OCI-LY7 (cell line): ENCODE measurements around the gene CCER1. TPM values are rescaled to one million over a fixed set of nuclear protein-coding genes. Genes with fewer than 3 reads are reported as not detected.

Experiments used
- BruUV-seq: library from RNA; stranded (reverse); fragments of 400-500 nt; replicated peaks from 2 replicates; lab custom pipeline; 2021; lab: Mats Ljungman, UMichigan
- CTCF ChIA-PET: fragments of 300-600 bp; sonication (Branson Sonifier 250); formaldehyde crosslinking; loops from one replicate; lab custom pipeline; 2022; ENCODE audit warnings: antibody characterized with exemption; ENCODE audit not compliant: unreplicated experiment; lab: Charles Lee
- POLR2A ChIA-PET: fragments of 300-600 bp; sonication (Branson Sonifier 250); formaldehyde crosslinking; loops from one replicate; lab custom pipeline; 2022; ENCODE audit warnings: antibody characterized with exemption; lab: Charles Lee
- DNase-seq: peaks from one replicate; pipeline ENCODE4 v3.0.0-alpha.2; 2015; ENCODE audit warnings: low spot score
- H2AFZ ChIP-seq: fragments of 200-600 bp; sonication (generic), shearing (Covaris generic); 2 replicates; pipeline ENCODE4 v1.6.1; 2014; ENCODE audit warnings: mild to moderate bottlenecking, antibody characterized with exemption, low read length, moderate library complexity
- H3K27ac ChIP-seq: fragments of 200-600 bp; sonication (generic); 2 replicates; pipeline ENCODE4 v1.5.1; 2014; ENCODE audit warnings: mixed run types, low read depth, mild to moderate bottlenecking, moderate library complexity, low read length, inconsistent platforms; ENCODE audit not compliant: poor library complexity, severe bottlenecking
- H3K36me3 ChIP-seq: fragments of 200-600 bp; sonication (generic); 2 replicates; pipeline ENCODE4 v1.6.1; 2014; ENCODE audit warnings: mild to moderate bottlenecking, antibody characterized with exemption, low read length, moderate library complexity, mixed read lengths; ENCODE audit not compliant: insufficient read depth
- H3K4me1 ChIP-seq: fragments of 200-600 bp; sonication (generic); 2 replicates; pipeline ENCODE4 v1.5.1; 2014; ENCODE audit warnings: mild to moderate bottlenecking, low read length; ENCODE audit not compliant: insufficient read depth, poor library complexity, severe bottlenecking
- H3K4me2 ChIP-seq: fragments of 200-600 bp; sonication (generic); 2 replicates; pipeline ENCODE4 v1.6.1; 2014; ENCODE audit warnings: mild to moderate bottlenecking, low read length
- H3K4me3 ChIP-seq: fragments of 200-600 bp; sonication (generic); 2 replicates; pipeline ENCODE4 v1.5.1; 2014; ENCODE audit warnings: mild to moderate bottlenecking, low read depth, low read length; ENCODE audit not compliant: poor library complexity, severe bottlenecking
- H3K79me2 ChIP-seq: fragments of 200-600 bp; sonication (generic); 2 replicates; pipeline ENCODE4 v1.6.1; 2016; ENCODE audit warnings: low read depth, mild to moderate bottlenecking, low read length, moderate library complexity, mixed read lengths; ENCODE audit not compliant: insufficient read depth
- H3K9me2 ChIP-seq: fragments of 200-600 bp; sonication (generic); 2 replicates; pipeline ENCODE4 v1.6.1; 2016; ENCODE audit warnings: mild to moderate bottlenecking, low read length, mixed read lengths; ENCODE audit not compliant: insufficient read depth
- H3K9me3 ChIP-seq: fragments of 200-600 bp; sonication (generic); 2 replicates; pipeline ENCODE4 v1.6.1; 2014; ENCODE audit warnings: mild to moderate bottlenecking, mixed run types, low read length, mixed read lengths
- H4K20me1 ChIP-seq: fragments of 200-600 bp; sonication (generic); 2 replicates; pipeline ENCODE4 v1.6.1; 2014; ENCODE audit warnings: mild to moderate bottlenecking, antibody characterized with exemption, low read length, moderate library complexity, mixed read lengths; ENCODE audit not compliant: insufficient read depth
- EZH2phosphoT487 ChIP-seq: fragments of 200-600 bp; sonication (generic); IDR thresholded peaks from 2 replicates; pipeline ENCODE4 v1.6.1; 2018; ENCODE audit warnings: low read depth, borderline replicate concordance, mild to moderate bottlenecking, mixed run types, antibody characterized with exemption, low read length, moderate library complexity, mixed read lengths
- intact Hi-C: fragments of 100-400 bp; cut with micrococcal nuclease; formaldehyde crosslinking; loops from one replicate; pipeline ENCODE4 v1.10.0; 2022; ENCODE audit not compliant: unreplicated experiment
- total RNA-seq, 2 experiments: library from RNA; depleted of rRNA in 1 of 2; stranded (reverse); fragments of >200 nt in 1 of 2; shearing (Covaris generic) in 1 of 2; gene quantifications; 2 replicates each; pipeline ENCODE4 v1.2.3, GENCODE V29; 2014 to 2022
- TF ChIP-seq, protein P1 (sequence below): fragments of 200-600 bp; sonication (generic); conservative IDR thresholded peaks from 2 replicates; pipeline ENCODE4 v1.5.1; 2014; ENCODE audit warnings: mild to moderate bottlenecking, antibody characterized with exemption, low read length, moderate library complexity, mixed read lengths

Gene CCER1
- total RNA-seq, 2 experiments from 2014 or later: not detected

GRCh38 chr12:90917431-90917830 is 37.5 kb downstream of the CCER1 start:
- Histone ChIP-seq H2AFZ (no peak overlapping the region), H3K36me3 (no peaks in the 10 kb centered on the region), H3K4me1 (no peaks in the 10 kb centered on the region), H3K79me2 (no peaks in the 10 kb centered on the region), H4K20me1 (no peaks in the 10 kb centered on the region), H3K9me2 (no peaks in the 10 kb centered on the region), H3K4me3 (no peak overlapping the region), H3K27ac (no peak overlapping the region), H3K4me2 (no peak overlapping the region), H3K9me3 (no peaks in the 10 kb centered on the region)
- TF ChIP-seq EZH2phosphoT487: no peak
- TF ChIP-seq, protein P1, sequence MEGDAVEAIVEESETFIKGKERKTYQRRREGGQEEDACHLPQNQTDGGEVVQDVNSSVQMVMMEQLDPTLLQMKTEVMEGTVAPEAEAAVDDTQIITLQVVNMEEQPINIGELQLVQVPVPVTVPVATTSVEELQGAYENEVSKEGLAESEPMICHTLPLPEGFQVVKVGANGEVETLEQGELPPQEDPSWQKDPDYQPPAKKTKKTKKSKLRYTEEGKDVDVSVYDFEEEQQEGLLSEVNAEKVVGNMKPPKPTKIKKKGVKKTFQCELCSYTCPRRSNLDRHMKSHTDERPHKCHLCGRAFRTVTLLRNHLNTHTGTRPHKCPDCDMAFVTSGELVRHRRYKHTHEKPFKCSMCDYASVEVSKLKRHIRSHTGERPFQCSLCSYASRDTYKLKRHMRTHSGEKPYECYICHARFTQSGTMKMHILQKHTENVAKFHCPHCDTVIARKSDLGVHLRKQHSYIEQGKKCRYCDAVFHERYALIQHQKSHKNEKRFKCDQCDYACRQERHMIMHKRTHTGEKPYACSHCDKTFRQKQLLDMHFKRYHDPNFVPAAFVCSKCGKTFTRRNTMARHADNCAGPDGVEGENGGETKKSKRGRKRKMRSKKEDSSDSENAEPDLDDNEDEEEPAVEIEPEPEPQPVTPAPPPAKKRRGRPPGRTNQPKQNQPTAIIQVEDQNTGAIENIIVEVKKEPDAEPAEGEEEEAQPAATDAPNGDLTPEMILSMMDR: no peak
- no peak for DNase-seq
- ChIA-PET CTCF (no interaction called here), POLR2A (no interaction called here)
- intact Hi-C loops: no loop called here
- BruUV-seq: no TSS peak

GRCh38 chr12:90916516-90916915 is 38.5 kb downstream of the CCER1 start:
- H3K27ac ChIP-seq: no peak overlapping the region
- no peak overlapping the region for H2AFZ ChIP-seq
- intact Hi-C loops: no loop called here
- no peaks in the 10 kb centered on the region for H4K20me1 ChIP-seq
- no peaks in the 10 kb centered on the region for H3K36me3 ChIP-seq
- POLR2A ChIA-PET: no interaction called here
- H3K79me2 ChIP-seq: no peaks in the 10 kb centered on the region
- no TSS peak for BruUV-seq
- H3K4me1 ChIP-seq: no peaks in the 10 kb centered on the region
- no peak overlapping the region for H3K4me2 ChIP-seq
- no peaks in the 10 kb centered on the region for H3K9me2 ChIP-seq
- TF ChIP-seq EZH2phosphoT487: no peak
- TF ChIP-seq, protein P1: no peak
- no peak overlapping the region for H3K4me3 ChIP-seq
- DNase-seq: no peak
- CTCF ChIA-PET: no interaction called here
- H3K9me3 ChIP-seq: no peaks in the 10 kb centered on the region

GRCh38 chr12:90915353-90915752 is 39.6 kb downstream of the CCER1 start:
- TF ChIP-seq EZH2phosphoT487: no peak
- TF ChIP-seq, protein P1: no peak
- Histone ChIP-seq H3K4me2 (no peak overlapping the region), H3K79me2 (no peaks in the 10 kb centered on the region), H3K27ac (no peak overlapping the region), H3K9me2 (no peaks in the 10 kb centered on the region), H3K36me3 (no peaks in the 10 kb centered on the region), H3K4me3 (no peak overlapping the region), H3K4me1 (no peaks in the 10 kb centered on the region), H2AFZ (no peak overlapping the region), H3K9me3 (no peaks in the 10 kb centered on the region), H4K20me1 (no peaks in the 10 kb centered on the region)
- ChIA-PET CTCF (no interaction called here), POLR2A (interaction anchor here (0.6 kb wide), 1 partner anchor 313 kb away, joined by 4 read pairs; no protein-coding TSS in a partner anchor)
- no peak for DNase-seq
- BruUV-seq: no TSS peak
- intact Hi-C loops: no loop called here
